ENCODE data around the gene PNPLA1. TPM values are rescaled to one million over a fixed set of nuclear protein-coding genes. Genes with fewer than 3 reads are reported as not detected.

The PNPLA1 gene
- total RNA-seq, 2 experiments from 2014 or later: not detected

- POLR2A ChIA-PET: no interaction called here
- CTCF ChIA-PET: no interaction called here
These were observed 76.8 kb downstream of the PNPLA1 start for GRCh38 chr6:36346486-36347273.

GRCh38 chr6:36347621-36348020 is 77.8 kb downstream of the PNPLA1 start:
- POLR2A ChIA-PET: no interaction called here
- CTCF ChIA-PET: no interaction called here

GRCh38 chr6:36349240-36349639 is 79.4 kb downstream of the PNPLA1 start:
- CTCF ChIA-PET: no interaction called here
- POLR2A ChIA-PET: no interaction called here

GRCh38 chr6:36350082-36350481 is 80.2 kb downstream of the PNPLA1 start:
- CTCF ChIA-PET: no interaction called here
- POLR2A ChIA-PET: no interaction called here

GRCh38 chr6:36350681-36351571 is 81.1 kb downstream of the PNPLA1 start:
- ChIA-PET POLR2A (no interaction called here), CTCF (interaction anchor here (1.8 kb wide), 1 partner anchor 10 kb away, joined by 11 read pairs; no protein-coding TSS in a partner anchor)

- ChIA-PET CTCF (interaction anchor here (0.9 to 1.2 kb wide), 2 partner anchors 11 to 50 kb away, joined by 3 to 4 read pairs; no protein-coding TSS in a partner anchor), POLR2A (no interaction called here)
These were observed 82.8 kb downstream of the PNPLA1 start for GRCh38 chr6:36352477-36353157.

GRCh38 chr6:36353411-36353915 is 83.6 kb downstream of the PNPLA1 start:
- POLR2A ChIA-PET: no interaction called here
- CTCF ChIA-PET: interaction anchor here (0.9 to 1.2 kb wide), 2 partner anchors 12 to 51 kb away, joined by 3 to 4 read pairs; no protein-coding TSS in a partner anchor

GRCh38 chr6:36355819-36356218 is 86.0 kb downstream of the PNPLA1 start:
- ChIA-PET CTCF (interaction anchor here (0.7 to 1.9 kb wide), 3 partner anchors 15 to 356 kb away, joined by 3 to 11 read pairs (median 3); no protein-coding TSS in a partner anchor), POLR2A (no interaction called here)

GRCh38 chr6:36357872-36358225 is 88.0 kb downstream of the PNPLA1 start:
- ChIA-PET CTCF (interaction anchor here (0.6 to 2.1 kb wide), 4 partner anchors 17 to 330 kb away, joined by 3 to 14 read pairs (median 4); partner anchors contain the start of gene MAPK14), POLR2A (no interaction called here)

Other genes starting within 250 kb of the PNPLA1 start
- not detected for gene SLC26A8, start 245.4 kb upstream of the PNPLA1 start, total RNA-seq
- 10 to 100 TPM; 41.6 to 44.7 TPM for gene MAPK14, start 242.3 kb upstream of the PNPLA1 start, total RNA-seq
- gene MAPK13, start 139.5 kb upstream of the PNPLA1 start, total RNA-seq: 10 to 100 TPM; 70.1 to 71.1 TPM
- 10 to 100 TPM; 19.3 to 20.4 TPM for gene BRPF3, start 73.3 kb upstream of the PNPLA1 start, total RNA-seq
- not detected for gene BNIP5, start 66.8 kb downstream of the PNPLA1 start, total RNA-seq
- under 1 TPM; 0.36 to 0.38 TPM for gene ETV7, start 117.6 kb downstream of the PNPLA1 start, total RNA-seq
- gene PXT1, start 172.8 kb downstream of the PNPLA1 start, total RNA-seq: under 1 TPM; 0.10 to 0.36 TPM
- gene KCTD20, start 172.9 kb downstream of the PNPLA1 start, total RNA-seq: 10 to 100 TPM; 51.9 to 52.7 TPM

Measured in activated CD8-positive, alpha-beta memory T cell treated with anti-CD3 and anti-CD28 coated beads for 36 hours (primary cell).